B cell (primary cell): ENCODE measurements around the gene MAPRE2. TPM values are rescaled to one million over a fixed set of nuclear protein-coding genes. Genes with fewer than 3 reads are reported as not detected.

ENCODE experiments used
- ATAC-seq: fragments of 200-7000 bp; cut with Tn5 transposase; one replicate; pipeline ENCODE4 v1.10.0; 2021; ENCODE audit warnings: low read depth, mild to moderate bottlenecking, moderate number of reproducible peaks, moderate library complexity
- CTCF ChIA-PET: fragments of 350-600 bp; sonication (Branson Sonifier 250); formaldehyde crosslinking; loops from one replicate; lab custom pipeline; 2021; ENCODE audit warnings: antibody characterized with exemption, inconsistent platforms; lab: Charles Lee
- POLR2A ChIA-PET: fragments of 350-600 bp; sonication (Branson Sonifier 250); formaldehyde crosslinking; loops from one replicate; lab custom pipeline; 2021; ENCODE audit warnings: antibody characterized with exemption; lab: Charles Lee
- DNase-seq: peaks from one replicate; pipeline ENCODE4 v3.0.0; 2013
- H2AFZ ChIP-seq: 2 replicates; pipeline ENCODE4 v1.6.1; 2012; ENCODE audit warnings: mild to moderate bottlenecking, low read depth, low read length; ENCODE audit not compliant: insufficient read depth, poor library complexity, severe bottlenecking
- H3K27ac ChIP-seq, 2 donors: 1 replicate in 1 of 2; 2 replicates in 1 of 2; pipeline ENCODE4 v1.5.1; 2012 to 2013; ENCODE audit warnings: low read length in 2 of 2, mild to moderate bottlenecking in 2 of 2, moderate library complexity in 1 of 2
- H3K27me3 ChIP-seq, 4 experiments: fragments of 200-600 bp in 1 of 4; sonication (generic) in 1 of 4; replicated peaks in 1 of 4; 1 replicate in 2 of 4; 2 replicates in 2 of 4; pipeline versions ENCODE4 v1.6.1 to v1.7.0; 2013 to 2016; ENCODE audit warnings: low read length in 3 of 4, mild to moderate bottlenecking in 2 of 4, mixed read lengths in 1 of 4, moderate library complexity in 1 of 4; ENCODE audit not compliant: insufficient read depth in 4 of 4, control insufficient read depth in 3 of 4; ENCODE audit errors: control extremely low read depth in 1 of 4
- H3K36me3 ChIP-seq, 2 experiments: replicated peaks in 1 of 2; 1 replicate in 1 of 2; 2 replicates in 1 of 2; pipeline versions ENCODE4 v1.6.1 to v1.7.1; 2013; ENCODE audit warnings: low read length in 1 of 2; ENCODE audit not compliant: insufficient read depth in 2 of 2, control insufficient read depth in 1 of 2; ENCODE audit errors: control extremely low read depth in 1 of 2, extremely low read depth in 1 of 2
- H3K4me1 ChIP-seq, 2 donors: fragments of 200-600 bp in 1 of 2; sonication (generic) in 1 of 2; 1 replicate in 1 of 2; 2 replicates in 1 of 2; pipeline versions ENCODE4 v1.5.1 to v1.6.1; 2013 to 2017; ENCODE audit warnings: low read length in 2 of 2; ENCODE audit not compliant: control insufficient read depth in 2 of 2, insufficient read depth in 2 of 2
- H3K4me2 ChIP-seq: replicated peaks from 2 replicates; pipeline ENCODE3; 2012; ENCODE audit warnings: mild to moderate bottlenecking, low read depth, low read length; ENCODE audit not compliant: poor library complexity, severe bottlenecking
- H3K4me3 ChIP-seq, 5 experiments: fragments of 200-600 bp in 1 of 5; sonication (generic) in 1 of 5; 1 replicate in 3 of 5; 2 replicates in 2 of 5; pipeline versions ENCODE4 v1.5.1 to v1.7.0; 2011 to 2016; ENCODE audit warnings: low read length in 4 of 5, mild to moderate bottlenecking in 4 of 5, low read depth in 2 of 5, control low read depth in 1 of 5, moderate library complexity in 1 of 5; ENCODE audit not compliant: insufficient read depth in 1 of 5; ENCODE audit errors: control extremely low read depth in 1 of 5, extremely low read depth in 1 of 5
- H3K79me2 ChIP-seq: fragments of 200-600 bp; sonication (generic); one replicate; pipeline ENCODE4 v1.6.0; 2016; ENCODE audit warnings: low read length; ENCODE audit not compliant: control insufficient read depth, insufficient read depth
- H3K9ac ChIP-seq: fragments of 200-600 bp; sonication (generic); 2 replicates; pipeline ENCODE4 v1.6.1; 2017; ENCODE audit warnings: mild to moderate bottlenecking, low read length, moderate library complexity
- H3K9me3 ChIP-seq, 3 donors: one replicate each; pipeline versions ENCODE4 v1.6.1 to v1.7.1; 2013; ENCODE audit warnings: low read length in 2 of 3; ENCODE audit not compliant: control insufficient read depth in 2 of 3, insufficient read depth in 1 of 3; ENCODE audit errors: control extremely low read depth in 1 of 3
- H4K20me1 ChIP-seq: 2 replicates; pipeline ENCODE4 v1.6.0; 2012; ENCODE audit warnings: mild to moderate bottlenecking, low read length; ENCODE audit not compliant: insufficient read depth, control insufficient read depth, poor library complexity, severe bottlenecking
- H3K27ac Mint-ChIP-seq: one replicate; pipeline ENCODE4 v1.8.0; 2021; ENCODE audit warnings: mixed read lengths
- H3K27me3 Mint-ChIP-seq: one replicate; pipeline ENCODE4 v1.8.0; 2021; ENCODE audit warnings: mixed read lengths
- H3K4me1 Mint-ChIP-seq: one replicate; pipeline ENCODE4 v1.8.0; 2021; ENCODE audit warnings: mixed read lengths
- H3K4me3 Mint-ChIP-seq: one replicate; pipeline ENCODE4 v1.8.0; 2021; ENCODE audit warnings: mixed read lengths
- H3K9me3 Mint-ChIP-seq: one replicate; pipeline ENCODE4 v1.8.0; 2022; ENCODE audit warnings: mixed read lengths; ENCODE audit not compliant: insufficient read depth
- CTCF ChIP-seq: fragments of 200-600 bp; IDR thresholded peaks from one replicate; pipeline ENCODE4 v1.8.0; 2022; ENCODE audit warnings: antibody characterized with exemption, mild to moderate bottlenecking
- EZH2 ChIP-seq: IDR thresholded peaks from 2 replicates; pipeline ENCODE4 v1.6.1; 2012; ENCODE audit warnings: borderline replicate concordance, low read depth, mild to moderate bottlenecking, moderate library complexity, low read length; ENCODE audit not compliant: insufficient read depth, poor library complexity, severe bottlenecking
- WGBS: methylation state at CpG from one replicate; pipeline ENCODE4 v1.1.5; 2013; ENCODE audit warnings: missing lambda C conversion rate; ENCODE audit not compliant: insufficient coverage; 5-methylcytosine and 5-hydroxymethylcytosine counted together
- intact Hi-C: fragments of 100-400 bp; cut with micrococcal nuclease; formaldehyde crosslinking; loops from one replicate; pipeline ENCODE4 v1.10.0; 2022
- polyA plus RNA-seq: library from polyadenylated mRNA; depleted of rRNA; stranded (reverse); fragments of >200 nt; gene quantifications from 2 replicates; pipeline ENCODE4 v1.2.3, GENCODE V29; 2012
- total RNA-seq, 2 donors: library from RNA; stranded (reverse); fragments of 120-200 nt in 1 of 2; gene quantifications; 1 replicate in 1 of 2; 2 replicates in 1 of 2; pipeline versions ENCODE4 v1.2.3 to v1.2.4, GENCODE V29; 2013 to 2022

The MAPRE2 gene
- total and polyA plus RNA-seq, 2 donors (not counting 1 experiment from before 2014, with no cell fraction given), result 36.7 to 63.3 TPM

GRCh38 chr18:35106013-35106844 is 65.0 kb downstream of the MAPRE2 start:
- CTCF ChIA-PET, result interaction anchor here (0.6 to 2.0 kb wide), 4 partner anchors 71 to 892 kb away, joined by 3 to 7 read pairs (median 4); no protein-coding TSS in a partner anchor
- Histone ChIP-seq H3K27me3 (no peaks in the 10 kb centered on the region), H3K79me2 (peaks cover 77% of the 10 kb centered on the region), H2AFZ (no peak overlapping the region), H3K9me3 (peaks cover 0 to 2% (median 0%) of the 10 kb centered on the region in 3 donors), H3K4me2 (no peak overlapping the region), H3K4me1 (peaks cover 0 to 19% of the 10 kb centered on the region in 2 donors), H3K4me3 (no peak overlapping the region), H3K36me3 (peaks cover 0 to 32% of the 10 kb centered on the region in 2 experiments), H4K20me1 (peaks cover 9% of the 10 kb centered on the region), H3K27ac (peak overlapping the region in 1 of 2 donors; percentile 46), H3K9ac (no peak overlapping the region)
- Mint-ChIP-seq H3K4me3 (no peak overlapping the region), H3K27me3 (no peaks in the 10 kb centered on the region), H3K9me3 (no peaks in the 10 kb centered on the region), H3K27ac (peak overlapping the region; percentile 15), H3K4me1 (peaks cover 47% of the 10 kb centered on the region)
- WGBS, result no CpG with 5 or more reads among the region's 4 CpGs
- POLR2A ChIA-PET, result no interaction called here
- ATAC-seq (no peak), DNase-seq (no peak)
- TF ChIP-seq CTCF (no peak), EZH2 (no peak)
- intact Hi-C loops, result loop anchor here (5.0 kb wide), 1 partner anchor 34 kb away; no protein-coding TSS in a partner anchor

- H3K4me3 Mint-ChIP-seq, result no peak overlapping the region
- no peak for ATAC-seq
These were observed 65.6 kb downstream of the MAPRE2 start for GRCh38 chr18:35106845-35107148.

More at GRCh38 chr18:35106845-35107148, 65.6 kb downstream of the MAPRE2 start:
- Mint-ChIP-seq H3K4me1 (peaks cover 48% of the 10 kb centered on the region), H3K27me3 (no peaks in the 10 kb centered on the region), H3K27ac (no peak overlapping the region), H3K9me3 (no peaks in the 10 kb centered on the region)
- peaks cover 2 to 31% of the 10 kb centered on the region in 2 experiments for H3K36me3 ChIP-seq
- no peak overlapping the region for H2AFZ ChIP-seq
- ChIA-PET CTCF (interaction anchor here (0.6 to 2.0 kb wide), 3 partner anchors 70 to 100 kb away, joined by 3 to 7 read pairs (median 4); no protein-coding TSS in a partner anchor), POLR2A (no interaction called here)
- peaks cover 15% of the 10 kb centered on the region for H4K20me1 ChIP-seq
- H3K79me2 ChIP-seq, result peaks cover 83% of the 10 kb centered on the region
- TF ChIP-seq CTCF (no peak), EZH2 (no peak)
- no peak for DNase-seq
- H3K9me3 ChIP-seq, result peaks cover 0 to 4% (median 0%) of the 10 kb centered on the region in 3 donors
- H3K4me2 ChIP-seq, result no peak overlapping the region
- H3K9ac ChIP-seq, result no peak overlapping the region
- peak overlapping the region in 1 of 2 donors; percentile 46 for H3K27ac ChIP-seq
- WGBS, result no CpG with 5 or more reads among the region's 2 CpGs
- H3K4me3 ChIP-seq, result no peak overlapping the region
- no peaks in the 10 kb centered on the region for H3K27me3 ChIP-seq
- H3K4me1 ChIP-seq, result peaks cover 0 to 19% of the 10 kb centered on the region in 2 donors
- intact Hi-C loops, result loop anchor here (5.0 kb wide), 1 partner anchor 34 kb away; no protein-coding TSS in a partner anchor
